ENCODE results near the gene SRI.

DNA sequence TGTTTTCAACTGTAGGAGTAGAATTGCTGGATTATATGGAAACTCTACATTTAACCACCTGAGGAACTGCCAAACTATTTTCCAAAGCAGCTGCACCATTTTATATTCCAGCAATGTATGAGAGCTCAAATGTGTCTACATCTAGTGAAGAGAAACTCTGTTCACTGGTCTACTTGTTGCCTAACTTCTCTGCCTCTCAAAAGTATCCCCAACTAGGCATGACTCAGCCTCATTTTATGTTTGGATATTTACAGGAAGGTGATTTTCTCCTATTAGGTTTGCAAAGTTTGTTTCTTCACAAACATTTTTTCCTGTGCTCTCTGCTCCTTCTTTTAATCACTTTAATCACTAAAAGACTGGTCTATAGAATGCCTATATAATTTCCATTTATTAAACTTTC is 37.1 kb upstream of the SRI start:
- no peak for TF ChIP-seq POLR2A (IDR thresholded peaks at IDR 0.05)
- TF ChIP-seq, protein P1, sequence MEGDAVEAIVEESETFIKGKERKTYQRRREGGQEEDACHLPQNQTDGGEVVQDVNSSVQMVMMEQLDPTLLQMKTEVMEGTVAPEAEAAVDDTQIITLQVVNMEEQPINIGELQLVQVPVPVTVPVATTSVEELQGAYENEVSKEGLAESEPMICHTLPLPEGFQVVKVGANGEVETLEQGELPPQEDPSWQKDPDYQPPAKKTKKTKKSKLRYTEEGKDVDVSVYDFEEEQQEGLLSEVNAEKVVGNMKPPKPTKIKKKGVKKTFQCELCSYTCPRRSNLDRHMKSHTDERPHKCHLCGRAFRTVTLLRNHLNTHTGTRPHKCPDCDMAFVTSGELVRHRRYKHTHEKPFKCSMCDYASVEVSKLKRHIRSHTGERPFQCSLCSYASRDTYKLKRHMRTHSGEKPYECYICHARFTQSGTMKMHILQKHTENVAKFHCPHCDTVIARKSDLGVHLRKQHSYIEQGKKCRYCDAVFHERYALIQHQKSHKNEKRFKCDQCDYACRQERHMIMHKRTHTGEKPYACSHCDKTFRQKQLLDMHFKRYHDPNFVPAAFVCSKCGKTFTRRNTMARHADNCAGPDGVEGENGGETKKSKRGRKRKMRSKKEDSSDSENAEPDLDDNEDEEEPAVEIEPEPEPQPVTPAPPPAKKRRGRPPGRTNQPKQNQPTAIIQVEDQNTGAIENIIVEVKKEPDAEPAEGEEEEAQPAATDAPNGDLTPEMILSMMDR (IDR thresholded peaks at IDR 0.05), result no peak

Data from sigmoid colon (tissue), 3 donors.